Measurements from ENCODE around the gene CAPRIN1. TPM values are rescaled to one million over a fixed set of nuclear protein-coding genes. Genes with fewer than 3 reads are reported as not detected.

The CAPRIN1 gene
- total and polyA plus RNA-seq, 4 donors: 181 to 279 (median 224) TPM

DNA sequence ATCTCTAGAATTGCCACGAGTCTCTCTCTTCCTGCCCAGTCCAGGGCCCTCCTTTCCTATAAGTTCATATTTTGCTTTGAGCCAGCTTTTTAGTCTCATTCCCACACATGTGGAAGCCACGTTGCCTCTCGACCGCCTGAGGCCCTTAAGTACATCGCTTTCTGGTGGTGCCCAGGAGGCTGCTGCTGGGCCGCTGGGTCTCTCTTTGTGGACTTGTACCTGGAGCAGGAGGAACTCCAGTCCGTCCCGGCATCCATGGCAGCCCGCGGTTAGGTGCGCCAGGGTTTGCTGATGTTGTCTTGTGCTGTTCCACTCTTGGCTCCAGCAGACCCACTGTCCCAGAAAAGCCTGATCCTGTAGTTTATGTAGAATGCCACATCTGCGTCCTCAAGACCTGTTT is 94.9 kb downstream of the CAPRIN1 start:
- no peak for DNase-seq (ENCODE audit: low read depth in 4 of 6, low spot score in 6 of 6)
- Histone ChIP-seq H3K27me3 (ENCODE audit: control insufficient read depth, insufficient read depth, low read length) (no peaks in the 10 kb centered on the region), H3K4me3 (ENCODE audit: low read depth, low read length) (no peak overlapping the region), H3K27ac (ENCODE audit: low read depth, low read length) (no peak overlapping the region), H3K4me1 (ENCODE audit: control insufficient read depth, insufficient read depth, low read length) (peaks cover 8% of the 10 kb centered on the region), H3K36me3 (ENCODE audit: control insufficient read depth, insufficient read depth, low read length) (peaks cover 84% of the 10 kb centered on the region), H3K9me3 (ENCODE audit: control insufficient read depth, insufficient read depth, low read length) (no peaks in the 10 kb centered on the region)
- 96% methylated on average over 11 of the region's 12 CpGs for WGBS (ENCODE audit: insufficient coverage)

DNA sequence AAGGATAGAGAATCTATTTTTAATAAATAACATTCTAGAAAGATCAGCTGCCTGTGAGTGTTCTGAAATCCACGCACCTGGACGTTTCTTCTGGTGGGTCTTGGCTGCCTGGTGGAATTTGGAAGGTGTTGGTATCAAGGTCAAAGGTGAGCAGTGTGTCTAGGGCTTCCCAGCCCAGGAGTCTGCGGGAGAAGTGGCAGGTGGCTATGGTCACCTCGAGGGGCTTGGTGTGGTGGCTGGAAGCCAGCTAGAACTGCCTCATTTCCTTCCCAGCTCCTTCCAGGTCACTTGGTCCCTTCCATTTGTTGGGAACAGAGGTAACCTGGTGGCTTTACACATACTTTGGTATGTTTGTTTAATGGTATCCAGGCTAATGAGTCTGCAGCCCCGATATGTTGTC is 95.3 kb downstream of the CAPRIN1 start:
- Histone ChIP-seq H3K27me3 (ENCODE audit: control insufficient read depth, insufficient read depth, low read length) (no peaks in the 10 kb centered on the region), H3K36me3 (ENCODE audit: control insufficient read depth, insufficient read depth, low read length) (peaks cover 85% of the 10 kb centered on the region), H3K27ac (ENCODE audit: low read depth, low read length) (no peak overlapping the region), H3K4me1 (ENCODE audit: control insufficient read depth, insufficient read depth, low read length) (peaks cover 8% of the 10 kb centered on the region), H3K4me3 (ENCODE audit: low read depth, low read length) (no peak overlapping the region), H3K9me3 (ENCODE audit: control insufficient read depth, insufficient read depth, low read length) (no peaks in the 10 kb centered on the region)
- DNase-seq (ENCODE audit: low read depth in 4 of 6, low spot score in 6 of 6): no peak
- 100% methylated on average over 2 of the region's 5 CpGs for WGBS (ENCODE audit: insufficient coverage)

DNA sequence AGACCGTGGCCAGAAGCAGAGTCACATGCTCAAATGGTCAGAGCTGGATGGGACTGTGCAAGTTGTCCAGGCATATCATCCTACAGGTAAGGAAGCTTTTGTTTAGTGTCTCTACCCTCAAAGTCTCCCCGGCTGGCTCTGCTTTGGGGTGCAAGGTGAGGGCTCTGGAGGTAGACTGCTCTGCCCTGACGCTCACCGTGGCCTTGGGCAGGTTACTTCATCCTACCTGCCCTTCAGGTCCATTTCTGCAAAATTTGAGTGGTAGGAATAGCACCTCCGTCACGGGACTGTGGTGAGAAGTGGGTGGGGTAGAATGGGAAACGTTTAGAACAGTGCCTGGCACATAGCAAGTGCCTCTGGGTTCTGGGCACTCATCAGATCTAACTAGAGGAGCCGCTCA is 96.0 kb downstream of the CAPRIN1 start:
- DNase-seq (ENCODE audit: low read depth in 4 of 6, low spot score in 6 of 6): no peak
- Histone ChIP-seq H3K36me3 (ENCODE audit: control insufficient read depth, insufficient read depth, low read length) (peaks cover 87% of the 10 kb centered on the region), H3K4me1 (ENCODE audit: control insufficient read depth, insufficient read depth, low read length) (peaks cover 8% of the 10 kb centered on the region), H3K9me3 (ENCODE audit: control insufficient read depth, insufficient read depth, low read length) (no peaks in the 10 kb centered on the region), H3K4me3 (ENCODE audit: low read depth, low read length) (no peak overlapping the region), H3K27ac (ENCODE audit: low read depth, low read length) (no peak overlapping the region), H3K27me3 (ENCODE audit: control insufficient read depth, insufficient read depth, low read length) (no peaks in the 10 kb centered on the region)
- WGBS (ENCODE audit: insufficient coverage): 93% methylated on average over 3 of the region's 8 CpGs

DNA sequence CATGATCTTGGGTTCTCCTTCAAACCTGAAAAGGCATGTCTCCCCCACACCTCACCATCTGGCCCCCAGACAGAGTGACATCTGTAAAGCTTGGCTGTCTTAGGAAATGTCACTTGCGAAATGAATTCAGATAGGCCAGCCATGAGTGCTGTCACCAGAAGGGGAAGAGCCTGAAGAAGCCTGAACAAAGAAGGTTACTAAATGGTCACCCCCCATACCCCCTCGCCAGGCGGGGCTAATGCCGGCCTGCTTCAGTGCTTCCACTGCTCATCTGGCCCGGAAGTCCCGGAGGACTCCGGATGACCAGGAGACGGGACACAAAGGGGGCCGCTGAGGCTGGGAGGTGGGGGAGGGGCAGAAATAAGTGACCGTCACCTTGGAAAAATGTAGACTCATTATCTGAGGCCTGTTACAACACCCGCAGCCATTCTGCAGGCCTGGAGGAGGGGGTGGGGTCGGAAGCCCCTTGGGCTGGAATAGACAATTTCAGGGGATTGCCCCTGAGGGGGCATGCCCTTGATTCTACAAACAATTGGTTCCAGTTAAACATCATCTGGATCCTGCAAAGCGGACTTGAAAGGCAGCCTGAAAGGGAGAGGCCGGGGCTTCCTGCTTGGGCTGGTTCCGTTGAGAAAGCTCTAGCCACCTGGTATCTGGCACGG is 97.1 kb downstream of the CAPRIN1 start:
- Histone ChIP-seq H3K4me1 (ENCODE audit: control insufficient read depth, insufficient read depth, low read length) (peaks cover 8% of the 10 kb centered on the region), H3K27me3 (ENCODE audit: control insufficient read depth, insufficient read depth, low read length) (no peaks in the 10 kb centered on the region), H3K36me3 (ENCODE audit: control insufficient read depth, insufficient read depth, low read length) (peaks cover 86% of the 10 kb centered on the region), H3K4me3 (ENCODE audit: low read depth, low read length) (no peak overlapping the region), H3K9me3 (ENCODE audit: control insufficient read depth, insufficient read depth, low read length) (no peaks in the 10 kb centered on the region), H3K27ac (ENCODE audit: low read depth, low read length) (no peak overlapping the region)
- DNase-seq (ENCODE audit: low read depth in 4 of 6, low spot score in 6 of 6): no peak
- 40% methylated on average over 10 of the region's 16 CpGs for WGBS (ENCODE audit: insufficient coverage)

DNA sequence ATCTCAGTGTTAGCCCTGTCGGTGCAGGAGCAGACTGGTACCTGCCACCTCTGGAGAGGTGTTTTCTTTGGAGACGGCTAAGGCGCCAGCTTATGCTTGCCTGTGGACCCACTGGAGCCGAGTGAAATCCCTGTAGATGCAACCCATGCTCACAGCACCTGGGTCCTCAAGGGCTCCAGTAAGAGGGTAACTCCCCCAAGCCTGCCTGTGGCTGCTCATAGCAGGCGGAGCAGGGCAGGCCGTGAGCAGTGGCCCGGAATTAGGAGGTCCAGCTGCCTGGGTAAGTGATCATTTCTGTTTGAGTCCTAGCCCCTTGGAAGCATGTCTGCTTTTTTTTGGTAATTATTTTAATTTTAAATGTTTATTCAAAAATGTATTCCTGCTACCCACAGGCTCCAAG is 97.7 kb downstream of the CAPRIN1 start:
- Histone ChIP-seq H3K27ac (ENCODE audit: low read depth, low read length) (no peak overlapping the region), H3K36me3 (ENCODE audit: control insufficient read depth, insufficient read depth, low read length) (peaks cover 87% of the 10 kb centered on the region), H3K4me1 (ENCODE audit: control insufficient read depth, insufficient read depth, low read length) (peaks cover 11% of the 10 kb centered on the region), H3K27me3 (ENCODE audit: control insufficient read depth, insufficient read depth, low read length) (no peaks in the 10 kb centered on the region), H3K4me3 (ENCODE audit: low read depth, low read length) (no peak overlapping the region), H3K9me3 (ENCODE audit: control insufficient read depth, insufficient read depth, low read length) (no peaks in the 10 kb centered on the region)
- DNase-seq (ENCODE audit: low read depth in 4 of 6, low spot score in 6 of 6): no peak
- 82% methylated on average over 4 of the region's 7 CpGs for WGBS (ENCODE audit: insufficient coverage)

DNA sequence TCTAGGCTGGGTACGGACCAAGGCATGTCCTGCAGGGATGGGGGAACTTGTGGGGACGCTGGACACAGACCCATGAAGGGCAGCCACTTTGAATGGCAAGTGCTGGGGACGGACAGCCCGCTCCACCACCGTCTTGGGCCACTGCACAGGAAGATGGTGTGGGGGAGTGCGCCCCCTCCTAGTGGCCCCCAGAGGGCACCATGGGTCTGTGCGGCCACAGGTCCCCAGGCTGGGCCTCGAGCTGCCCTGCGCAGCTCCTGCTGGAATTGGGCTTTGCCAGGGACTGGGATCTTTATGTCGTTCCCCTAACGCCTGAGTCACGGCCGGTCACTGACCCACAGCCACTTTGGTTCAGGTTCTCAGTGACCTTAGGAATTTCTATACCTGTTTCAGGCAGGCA is 98.3 kb downstream of the CAPRIN1 start:
- peaks cover 16% of the 10 kb centered on the region for H3K4me1 ChIP-seq (ENCODE audit: control insufficient read depth, insufficient read depth, low read length)
- H3K27me3 ChIP-seq (ENCODE audit: control insufficient read depth, insufficient read depth, low read length): no peaks in the 10 kb centered on the region
- no peak overlapping the region for H3K27ac ChIP-seq (ENCODE audit: low read depth, low read length)
- H3K36me3 ChIP-seq (ENCODE audit: control insufficient read depth, insufficient read depth, low read length): peaks cover 91% of the 10 kb centered on the region
- H3K9me3 ChIP-seq (ENCODE audit: control insufficient read depth, insufficient read depth, low read length): no peaks in the 10 kb centered on the region
- DNase-seq (ENCODE audit: low read depth in 4 of 6, low spot score in 6 of 6): peak in 1 of 6 donors; percentile 28
- WGBS (ENCODE audit: insufficient coverage): 76% methylated on average over 13 of the region's 13 CpGs
- no peak overlapping the region for H3K4me3 ChIP-seq (ENCODE audit: low read depth, low read length)

DNA sequence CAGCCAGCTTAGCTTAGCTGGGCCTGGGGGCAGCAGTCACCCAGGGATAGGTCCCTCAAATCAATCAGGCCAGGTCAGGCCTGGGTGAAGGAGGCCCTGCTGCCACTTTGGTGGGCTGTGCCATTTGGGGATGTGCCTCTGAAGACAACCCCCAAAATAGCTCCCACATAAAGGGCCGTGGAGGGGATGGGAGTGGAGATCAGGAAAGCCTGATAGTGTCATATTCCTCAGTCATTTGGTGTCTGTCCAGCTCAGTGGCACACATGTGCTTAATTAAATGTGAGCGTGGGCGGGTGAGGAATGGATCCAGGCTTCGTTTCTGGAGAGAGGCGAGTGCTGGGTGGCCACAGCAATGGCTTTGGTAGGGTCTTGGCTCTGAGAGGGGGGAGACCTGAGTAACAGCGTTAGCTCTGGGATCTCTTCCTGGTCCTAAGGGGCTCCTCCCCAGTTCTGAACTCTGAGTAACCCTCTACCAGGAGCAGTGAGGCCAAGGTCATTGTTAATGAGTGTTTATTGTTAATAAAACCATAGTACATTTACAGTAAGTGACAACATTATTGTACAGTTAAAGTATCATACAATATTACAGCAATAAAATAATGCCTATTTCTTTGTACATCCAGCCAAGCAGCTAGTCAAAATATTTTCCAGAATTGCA is 99.1 kb downstream of the CAPRIN1 start:
- H3K36me3 ChIP-seq (ENCODE audit: control insufficient read depth, insufficient read depth, low read length): peaks cover 93% of the 10 kb centered on the region
- no peaks in the 10 kb centered on the region for H3K9me3 ChIP-seq (ENCODE audit: control insufficient read depth, insufficient read depth, low read length)
- 88% methylated on average over 4 of the region's 6 CpGs for WGBS (ENCODE audit: insufficient coverage)
- H3K4me3 ChIP-seq (ENCODE audit: low read depth, low read length): no peak overlapping the region
- no peak overlapping the region for H3K27ac ChIP-seq (ENCODE audit: low read depth, low read length)
- DNase-seq (ENCODE audit: low read depth in 4 of 6, low spot score in 6 of 6): no peak
- H3K27me3 ChIP-seq (ENCODE audit: control insufficient read depth, insufficient read depth, low read length): no peaks in the 10 kb centered on the region
- H3K4me1 ChIP-seq (ENCODE audit: control insufficient read depth, insufficient read depth, low read length): peaks cover 24% of the 10 kb centered on the region

Other genes starting within 250 kb of the CAPRIN1 start
- 10 to 100 TPM; 22.3 to 72.7 TPM for gene LMO2, start 159.7 kb upstream of the CAPRIN1 start, total RNA-seq
- 10 to 100 TPM; 52.5 to 60.0 TPM for gene LMO2, start 159.7 kb upstream of the CAPRIN1 start, polyA plus RNA-seq (ENCODE audit: insufficient read length in 2 of 2)
- gene NAT10, start 53.9 kb downstream of the CAPRIN1 start, total RNA-seq: 10 to 100 TPM; 18.5 to 30.5 TPM
- gene NAT10, start 53.9 kb downstream of the CAPRIN1 start, polyA plus RNA-seq (ENCODE audit: insufficient read length in 2 of 2): 10 to 100 TPM; 42.6 to 44.9 TPM